Peyer's patch (tissue), 4 donors: ENCODE measurements around the gene TMTC2.

Experiments
- CTCF ChIP-seq, 6 experiments: fragments of 450-650 bp in 4 of 6; fragments of 200-600 bp in 2 of 6; sonication (generic) in 1 of 6; IDR thresholded peaks; one replicate each; pipeline ENCODE4 v1.5.1; 2017 to 2019; ENCODE audit warnings: antibody characterized with exemption in 6 of 6, mild to moderate bottlenecking in 3 of 6, moderate library complexity in 1 of 6
- POLR2A ChIP-seq, 2 donors: fragments of 450-650 bp; IDR thresholded peaks; one replicate each; pipeline ENCODE4 v1.5.1; 2017; ENCODE audit warnings: antibody characterized with exemption in 2 of 2, mild to moderate bottlenecking in 2 of 2, moderate library complexity in 2 of 2

- TF ChIP-seq CTCF (IDR thresholded peaks at IDR 0.05) (no peak), POLR2A (IDR thresholded peaks at IDR 0.05) (no peak)
These were observed 41.2 kb downstream of the TMTC2 start for GRCh38 chr12:82727886-82728285.
